Measurements from ENCODE around the gene NFU1. TPM values are rescaled to one million over a fixed set of nuclear protein-coding genes. Genes with fewer than 3 reads are reported as not detected.

NFU1 gene
- total and polyA plus RNA-seq, 2 of the 13 experiments (the other 11 are each of a cell fraction or from before 2014, with no cell fraction given), result 39.1 to 84.0 TPM

Other genes with a start within 250 kb of the NFU1 start
- gene GFPT1, start 50.2 kb downstream of the NFU1 start, total RNA-seq (2016; rRNA removed; fragmentation: Illumina TruSeq; extraction: Trizol), result 84.9 and 129 TPM in 2 replicates
- gene GFPT1, start 50.2 kb downstream of the NFU1 start, polyA plus RNA-seq (2011; rRNA removed), result 19.7 and 24.0 TPM in 2 replicates
- gene AAK1, start 206.3 kb upstream of the NFU1 start, total RNA-seq (2016; rRNA removed; fragmentation: Illumina TruSeq; extraction: Trizol), result 10.3 and 15.2 TPM in 2 replicates
- gene AAK1, start 206.3 kb upstream of the NFU1 start, polyA plus RNA-seq (2011; rRNA removed), result 9.4 and 9.8 TPM in 2 replicates

All from HepG2 (cell line).